ENCODE measurements around the gene ESX1.

- TF ChIP-seq ATF3 (IDR thresholded peaks at IDR 0.05; ENCODE audit: borderline replicate concordance, extremely low read depth, low read depth, low read length): no peak
- no peak for TF ChIP-seq BRCA1 (IDR thresholded peaks at IDR 0.05; ENCODE audit: low read depth, low read length)
- TF ChIP-seq CREB1 (IDR thresholded peaks at IDR 0.05; ENCODE audit: low read depth): no peak
- no peak for TF ChIP-seq FOXK2 (IDR thresholded peaks at IDR 0.05)
These were observed 43.5 kb downstream of the ESX1 start for GRCh38 chrX:104211187-104211586.
